Chondrocyte (in vitro differentiated cells): ENCODE results near the gene TMEM184A. TPM values are rescaled to one million over a fixed set of nuclear protein-coding genes. Genes with fewer than 3 reads are reported as not detected.

ENCODE experiments used
- DNase-seq: peaks from one replicate; pipeline ENCODE4 v3.0.0; 2021; ENCODE audit warnings: mixed read lengths, low spot score
- H3K27ac Mint-ChIP-seq: one replicate; pipeline ENCODE4 v1.8.0; 2021; ENCODE audit warnings: mild to moderate bottlenecking, moderate library complexity, mixed read lengths; ENCODE audit not compliant: unreplicated experiment
- H3K27me3 Mint-ChIP-seq: 2 replicates; pipeline ENCODE4 v1.8.0; 2021; ENCODE audit warnings: low read depth, mixed read lengths
- H3K36me3 Mint-ChIP-seq: 2 replicates; pipeline ENCODE4 v1.8.0; 2021; ENCODE audit warnings: low read depth, mixed read lengths
- H3K4me1 Mint-ChIP-seq: 2 replicates; pipeline ENCODE4 v1.8.0; 2021; ENCODE audit warnings: low read depth, mild to moderate bottlenecking, mixed read lengths
- H3K4me3 Mint-ChIP-seq: one replicate; pipeline ENCODE4 v1.8.0; 2021; ENCODE audit warnings: mild to moderate bottlenecking, moderate library complexity, mixed read lengths; ENCODE audit not compliant: unreplicated experiment
- H3K9me3 Mint-ChIP-seq: 2 replicates; pipeline ENCODE4 v1.8.0; 2021; ENCODE audit warnings: low read depth, mixed read lengths
- CTCF ChIP-seq: fragments of 200-600 bp; sonication (generic); IDR thresholded peaks from 2 replicates; pipeline ENCODE4 v1.5.0; 2021; ENCODE audit warnings: antibody characterized with exemption, mild to moderate bottlenecking, moderate library complexity
- total RNA-seq: library from RNA; stranded (reverse); gene quantifications from 3 replicates; pipeline ENCODE4 v1.2.1, GENCODE V29; 2021

The TMEM184A gene
- total RNA-seq, 1 donor from 2014 or later = 0.07 TPM

- Mint-ChIP-seq H3K4me3 (no peak overlapping the region), H3K27ac (no peak overlapping the region), H3K9me3 (no peaks in the 10 kb centered on the region), H3K27me3 (no peaks in the 10 kb centered on the region), H3K36me3 (no peaks in the 10 kb centered on the region), H3K4me1 (no peaks in the 10 kb centered on the region)
- TF ChIP-seq CTCF = no peak
- no peak for DNase-seq
Measured at GRCh38 chr7:1546909-1547776, 8.9 kb downstream of the TMEM184A start.

- no peak overlapping the region for H3K27ac Mint-ChIP-seq
- no peaks in the 10 kb centered on the region for H3K27me3 Mint-ChIP-seq
- no peaks in the 10 kb centered on the region for H3K9me3 Mint-ChIP-seq
- no peaks in the 10 kb centered on the region for H3K36me3 Mint-ChIP-seq
- no peak for DNase-seq
- no peak for TF ChIP-seq CTCF
- no peaks in the 10 kb centered on the region for H3K4me1 Mint-ChIP-seq
- H3K4me3 Mint-ChIP-seq = no peak overlapping the region
Measured at GRCh38 chr7:1546274-1546908, 9.6 kb downstream of the TMEM184A start.

- Mint-ChIP-seq H3K27me3 (no peaks in the 10 kb centered on the region), H3K4me1 (no peaks in the 10 kb centered on the region), H3K9me3 (no peaks in the 10 kb centered on the region), H3K4me3 (no peak overlapping the region), H3K27ac (peak overlapping the region; percentile 24), H3K36me3 (peaks cover 3% of the 10 kb centered on the region)
- peak; percentile 44 for TF ChIP-seq CTCF
- no peak for DNase-seq
Measured at GRCh38 chr7:1545417-1546246, 10.4 kb downstream of the TMEM184A start.

GRCh38 chr7:1544896-1545416 is 11.0 kb downstream of the TMEM184A start:
- no peak for TF ChIP-seq CTCF
- Mint-ChIP-seq H3K36me3 (peaks cover 3% of the 10 kb centered on the region), H3K9me3 (no peaks in the 10 kb centered on the region), H3K27ac (no peak overlapping the region), H3K27me3 (no peaks in the 10 kb centered on the region), H3K4me1 (no peaks in the 10 kb centered on the region), H3K4me3 (no peak overlapping the region)
- DNase-seq = no peak
